ENCODE results near the gene ACRV1. TPM values are rescaled to one million over a fixed set of nuclear protein-coding genes. Genes with fewer than 3 reads are reported as not detected.

Gene ACRV1
- total RNA-seq (2014; rRNA removed; shearing (Covaris generic)) (not detected in 2 replicates), polyA plus RNA-seq (2016; fragmentation: Nextera tagmentation; extraction: Ambion mirVana) (0.65 and 1.1 TPM in 2 replicates)
- long read RNA-seq: 0 reads

- Histone ChIP-seq H3K4me1 (ENCODE audit: insufficient read depth) (peaks cover 4% of the 10 kb centered on the region), H3K4me2 (no peak within 1 kb of the TSS), H3K27me3 (ENCODE audit: insufficient read depth) (no peaks in the 10 kb centered on the region), H3K9me2 (ENCODE audit: insufficient read depth) (no peaks in the 10 kb centered on the region), H3K36me3 (ENCODE audit: insufficient read depth) (peaks cover 19% of the 10 kb centered on the region), H3K4me3 (no peak within 1 kb of the TSS), H3K27ac (ENCODE audit: low read depth) (no peak within 1 kb of the TSS), H3K79me2 (replicated peaks; ENCODE audit: insufficient read depth) (no peaks in the 10 kb centered on the region), H2AFZ (no peak within 1 kb of the TSS), H3F3A (replicated peaks; ENCODE audit: low read depth) (no peaks in the 10 kb centered on the region), H4K20me1 (replicated peaks; ENCODE audit: insufficient read depth) (peaks cover 12% of the 10 kb centered on the region)
- DNase-seq (ENCODE audit: low spot score) (no peak), ATAC-seq (no peak)
- H3K4me1 Mint-ChIP-seq: peaks cover 15% of the 10 kb centered on the region
- peaks cover 46% of the 10 kb centered on the region for H3K36me3 Mint-ChIP-seq (ENCODE audit: low read depth)
- TF ChIP-seq ZNF331 (CRISPR knock-in tag; IDR thresholded peaks at IDR 0.05; ENCODE audit: low read depth) (no peak), STAT1 (IDR thresholded peaks at IDR 0.05; ENCODE audit: unreplicated experiment) (no peak)
- H3K4me3 Mint-ChIP-seq: no peak within 1 kb of the TSS
- H3K9me3 Mint-ChIP-seq: no peaks in the 10 kb centered on the region; the same call in 2 of the 3 replicates
- H3K27me3 Mint-ChIP-seq (ENCODE audit: insufficient read depth, low read depth, poor library complexity): peaks cover under 1% of the 10 kb centered on the region
- H3K27ac Mint-ChIP-seq: 0 out of 2 replicates have a peak within 1 kb of the TSS, but pooled peaks have one; percentile 26
Measured at GRCh38 chr11:125680747-125681146, at the start of gene ACRV1. Gene ACRV1 (minus strand): TSS chr11:125680847. CDS start chr11:125680780, 67 bp downstream.

- H3F3A ChIP-seq (replicated peaks; ENCODE audit: low read depth): no peaks in the 10 kb centered on the region
- Mint-ChIP-seq H3K4me3 (no peak overlapping the region), H3K36me3 (ENCODE audit: low read depth) (no peaks in the 10 kb centered on the region), H3K9me3 (no peaks in the 10 kb centered on the region), H3K27me3 (ENCODE audit: insufficient read depth, low read depth, poor library complexity) (no peaks in the 10 kb centered on the region), H3K27ac (no peak overlapping the region), H3K4me1 (no peaks in the 10 kb centered on the region)
- H3K27ac ChIP-seq (ENCODE audit: low read depth): no peak overlapping the region
- no peak for DNase-seq (ENCODE audit: low spot score)
- H3K4me2 ChIP-seq: no peak overlapping the region
- ATAC-seq: no peak
- no peak overlapping the region for H2AFZ ChIP-seq
- no peak overlapping the region for H3K4me3 ChIP-seq
- H3K4me1 ChIP-seq (ENCODE audit: insufficient read depth): no peaks in the 10 kb centered on the region
- H3K27me3 ChIP-seq (ENCODE audit: insufficient read depth): no peaks in the 10 kb centered on the region
- no peak for TF ChIP-seq EZH2phosphoT487 (IDR thresholded peaks at IDR 0.05; ENCODE audit: unreplicated experiment)
- TF ChIP-seq STAT1 (IDR thresholded peaks at IDR 0.05; ENCODE audit: unreplicated experiment): no peak
- no peaks in the 10 kb centered on the region for H3K79me2 ChIP-seq (replicated peaks; ENCODE audit: insufficient read depth)
- no peaks in the 10 kb centered on the region for H4K20me1 ChIP-seq (replicated peaks; ENCODE audit: insufficient read depth)
- no peaks in the 10 kb centered on the region for H3K36me3 ChIP-seq (ENCODE audit: insufficient read depth)
- no peaks in the 10 kb centered on the region for H3K9me2 ChIP-seq (ENCODE audit: insufficient read depth)
Measured at GRCh38 chr11:125728969-125729368, 48.3 kb upstream of the ACRV1 start.

GRCh38 chr11:125724125-125724524 is 43.5 kb upstream of the ACRV1 start:
- H3K4me3 ChIP-seq: no peak overlapping the region
- H3K27ac ChIP-seq (ENCODE audit: low read depth): no peak overlapping the region
- no peaks in the 10 kb centered on the region for H3K36me3 ChIP-seq (ENCODE audit: insufficient read depth)
- Mint-ChIP-seq H3K4me1 (no peaks in the 10 kb centered on the region), H3K9me3 (no peaks in the 10 kb centered on the region), H3K4me3 (no peak overlapping the region), H3K36me3 (ENCODE audit: low read depth) (no peaks in the 10 kb centered on the region), H3K27me3 (ENCODE audit: insufficient read depth, low read depth, poor library complexity) (no peaks in the 10 kb centered on the region), H3K27ac (no peak overlapping the region)
- ATAC-seq (peak; percentile 90), DNase-seq (ENCODE audit: low spot score) (peak; percentile 56)
- no peaks in the 10 kb centered on the region for H3F3A ChIP-seq (replicated peaks; ENCODE audit: low read depth)
- no peaks in the 10 kb centered on the region for H4K20me1 ChIP-seq (replicated peaks; ENCODE audit: insufficient read depth)
- peak; percentile 48 to 81 for TF ChIP-seq CTCF (conservative IDR thresholded peaks at IDR 0.05; ENCODE audit: low read depth in 2 of 2)
- TF ChIP-seq EZH2phosphoT487 (IDR thresholded peaks at IDR 0.05; ENCODE audit: unreplicated experiment): no peak
- H3K4me1 ChIP-seq (ENCODE audit: insufficient read depth): no peaks in the 10 kb centered on the region
- H2AFZ ChIP-seq: no peak overlapping the region
- no peaks in the 10 kb centered on the region for H3K79me2 ChIP-seq (replicated peaks; ENCODE audit: insufficient read depth)
- no peak overlapping the region for H3K4me2 ChIP-seq
- no peaks in the 10 kb centered on the region for H3K9me2 ChIP-seq (ENCODE audit: insufficient read depth)
- no peaks in the 10 kb centered on the region for H3K27me3 ChIP-seq (ENCODE audit: insufficient read depth)
